ENCODE data around the gene SPACA6.

Gene SPACA6

GRCh38 chr19:51696606-51697005 is 3.5 kb downstream of the SPACA6 start:
- no peaks in the 10 kb centered on the region for H4K20me1 ChIP-seq (ENCODE audit: low read depth, low read length)
- H3K27ac ChIP-seq (ENCODE audit: low read depth, low read length) = no peak overlapping the region
- no peak overlapping the region for H3K9ac ChIP-seq (ENCODE audit: low read length)
- no peak overlapping the region for H3K4me3 ChIP-seq (ENCODE audit: insufficient read depth, low read length, poor library complexity, severe bottlenecking)
- H3K36me3 ChIP-seq (ENCODE audit: low read length) = no peaks in the 10 kb centered on the region
- no peaks in the 10 kb centered on the region for H3F3A ChIP-seq (ENCODE audit: insufficient read depth)
- H3K4me2 ChIP-seq (ENCODE audit: low read depth, low read length, poor library complexity, severe bottlenecking) = no peak overlapping the region
- H3K79me2 ChIP-seq (ENCODE audit: insufficient read depth, low read length) = no peaks in the 10 kb centered on the region
- TF ChIP-seq CTCF (IDR thresholded peaks at IDR 0.05; ENCODE audit: insufficient read depth, low read length, poor library complexity, severe bottlenecking) (no peak), EZH2phosphoT487 (conservative IDR thresholded peaks at IDR 0.05; ENCODE audit: low read length) (no peak)
- H3K9me3 ChIP-seq (ENCODE audit: insufficient read depth, low read length) = no peaks in the 10 kb centered on the region
- H3K9me2 ChIP-seq (replicated peaks; ENCODE audit: insufficient read depth, low read length) = no peaks in the 10 kb centered on the region
- H2AFZ ChIP-seq (ENCODE audit: low read depth, low read length, severe bottlenecking) = no peak overlapping the region
- no peaks in the 10 kb centered on the region for H3K27me3 ChIP-seq (ENCODE audit: low read length)

GRCh38 chr19:51697169-51697776 is 4.1 kb downstream of the SPACA6 start:
- no peak overlapping the region for H3K4me2 ChIP-seq (ENCODE audit: low read depth, low read length, poor library complexity, severe bottlenecking)
- no peak overlapping the region for H3K9ac ChIP-seq (ENCODE audit: low read length)
- no peaks in the 10 kb centered on the region for H3K79me2 ChIP-seq (ENCODE audit: insufficient read depth, low read length)
- H3K4me3 ChIP-seq (ENCODE audit: insufficient read depth, low read length, poor library complexity, severe bottlenecking) = no peak overlapping the region
- no peaks in the 10 kb centered on the region for H3K9me3 ChIP-seq (ENCODE audit: insufficient read depth, low read length)
- no peaks in the 10 kb centered on the region for H3F3A ChIP-seq (ENCODE audit: insufficient read depth)
- TF ChIP-seq EZH2phosphoT487 (conservative IDR thresholded peaks at IDR 0.05; ENCODE audit: low read length) (no peak), CTCF (IDR thresholded peaks at IDR 0.05; ENCODE audit: insufficient read depth, low read length, poor library complexity, severe bottlenecking) (no peak)
- H2AFZ ChIP-seq (ENCODE audit: low read depth, low read length, severe bottlenecking) = no peak overlapping the region
- no peaks in the 10 kb centered on the region for H3K27me3 ChIP-seq (ENCODE audit: low read length)
- no peak overlapping the region for H3K27ac ChIP-seq (ENCODE audit: low read depth, low read length)
- H4K20me1 ChIP-seq (ENCODE audit: low read depth, low read length) = no peaks in the 10 kb centered on the region
- H3K9me2 ChIP-seq (replicated peaks; ENCODE audit: insufficient read depth, low read length) = no peaks in the 10 kb centered on the region
- H3K36me3 ChIP-seq (ENCODE audit: low read length) = no peaks in the 10 kb centered on the region

DNA sequence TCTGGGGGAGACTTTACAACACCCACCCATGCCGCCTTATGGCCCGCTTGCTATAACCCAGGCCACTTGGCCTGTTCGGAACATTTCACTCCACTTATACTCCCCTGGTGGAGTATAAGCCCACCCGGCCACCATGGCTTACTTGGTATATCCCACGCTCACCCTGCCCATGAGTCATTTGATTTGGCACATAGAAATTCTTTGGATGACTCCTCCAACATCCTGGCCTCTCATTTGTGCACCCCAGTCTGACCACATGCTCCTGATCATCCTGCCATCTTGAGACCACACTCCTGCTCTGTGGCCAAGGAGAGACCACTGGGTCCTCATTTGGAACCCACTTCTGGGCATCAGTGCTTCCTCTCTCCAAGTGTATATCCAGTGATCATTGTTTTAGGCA is 5.2 kb downstream of the SPACA6 start:
- no peaks in the 10 kb centered on the region for H3K36me3 ChIP-seq (ENCODE audit: low read length)

DNA sequence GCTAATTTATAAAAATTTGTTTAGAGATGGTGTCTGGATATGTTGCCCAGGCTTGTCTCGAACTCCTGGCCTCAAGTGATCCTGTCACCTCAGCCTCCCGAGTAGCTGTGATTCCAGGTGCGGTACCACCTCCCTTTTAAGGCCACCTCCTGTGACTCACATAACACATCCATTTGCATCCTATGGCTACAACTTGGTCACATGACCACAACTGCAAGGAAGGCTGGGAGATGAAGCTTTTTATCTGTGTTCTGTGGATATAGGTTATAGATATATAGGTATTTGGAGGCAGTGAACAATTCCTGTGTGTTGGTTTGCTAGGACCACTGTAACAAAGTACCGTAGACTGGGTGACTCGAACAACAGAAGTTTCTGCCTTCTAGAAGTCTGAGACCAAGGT is 6.0 kb downstream of the SPACA6 start:
- H3K27me3 ChIP-seq (ENCODE audit: low read length) = no peaks in the 10 kb centered on the region
- no peak overlapping the region for H2AFZ ChIP-seq (ENCODE audit: low read depth, low read length, severe bottlenecking)
- H3K9ac ChIP-seq (ENCODE audit: low read length) = no peak overlapping the region
- H3K27ac ChIP-seq (ENCODE audit: low read depth, low read length) = no peak overlapping the region
- no peaks in the 10 kb centered on the region for H3K79me2 ChIP-seq (ENCODE audit: insufficient read depth, low read length)
- TF ChIP-seq EZH2phosphoT487 (conservative IDR thresholded peaks at IDR 0.05; ENCODE audit: low read length) = no peak
- no peak for TF ChIP-seq CTCF (IDR thresholded peaks at IDR 0.05; ENCODE audit: insufficient read depth, low read length, poor library complexity, severe bottlenecking)
- H3K4me2 ChIP-seq (ENCODE audit: low read depth, low read length, poor library complexity, severe bottlenecking) = no peak overlapping the region
- H3F3A ChIP-seq (ENCODE audit: insufficient read depth) = no peaks in the 10 kb centered on the region
- H3K36me3 ChIP-seq (ENCODE audit: low read length) = no peaks in the 10 kb centered on the region
- no peaks in the 10 kb centered on the region for H3K9me2 ChIP-seq (replicated peaks; ENCODE audit: insufficient read depth, low read length)
- no peak overlapping the region for H3K4me3 ChIP-seq (ENCODE audit: insufficient read depth, low read length, poor library complexity, severe bottlenecking)
- H4K20me1 ChIP-seq (ENCODE audit: low read depth, low read length) = no peaks in the 10 kb centered on the region
- H3K9me3 ChIP-seq (ENCODE audit: insufficient read depth, low read length) = no peaks in the 10 kb centered on the region

More for the DNA sequence above, 5.2 kb downstream of the SPACA6 start:
- H3K9me3 ChIP-seq (ENCODE audit: insufficient read depth, low read length) = no peaks in the 10 kb centered on the region
- no peak overlapping the region for H3K27ac ChIP-seq (ENCODE audit: low read depth, low read length)
- no peaks in the 10 kb centered on the region for H4K20me1 ChIP-seq (ENCODE audit: low read depth, low read length)
- no peaks in the 10 kb centered on the region for H3K79me2 ChIP-seq (ENCODE audit: insufficient read depth, low read length)
- H3K4me3 ChIP-seq (ENCODE audit: insufficient read depth, low read length, poor library complexity, severe bottlenecking) = no peak overlapping the region
- no peak overlapping the region for H3K9ac ChIP-seq (ENCODE audit: low read length)
- H3F3A ChIP-seq (ENCODE audit: insufficient read depth) = no peaks in the 10 kb centered on the region
- H3K27me3 ChIP-seq (ENCODE audit: low read length) = no peaks in the 10 kb centered on the region
- no peak for TF ChIP-seq EZH2phosphoT487 (conservative IDR thresholded peaks at IDR 0.05; ENCODE audit: low read length)
- H3K9me2 ChIP-seq (replicated peaks; ENCODE audit: insufficient read depth, low read length) = no peaks in the 10 kb centered on the region
- H2AFZ ChIP-seq (ENCODE audit: low read depth, low read length, severe bottlenecking) = no peak overlapping the region
- H3K4me2 ChIP-seq (ENCODE audit: low read depth, low read length, poor library complexity, severe bottlenecking) = no peak overlapping the region
